Mucosa of rectum (tissue), 2 donors: ENCODE measurements around the gene TRMT10A.
"Not testable (repeated sequence)": the region's sequence is repeated elsewhere in the genome, so short reads cannot be mapped to it uniquely, and the experiment has no call there.

Experiments used
- H3K27ac ChIP-seq, 2 donors: one replicate each; pipeline ENCODE4 v1.7.0; 2013; ENCODE audit warnings: inconsistent platforms in 2 of 2, low read depth in 2 of 2, low read length in 2 of 2
- H3K27me3 ChIP-seq, 2 donors: one replicate each; pipeline ENCODE4 v1.7.0; 2013; ENCODE audit warnings: low read length in 2 of 2; ENCODE audit not compliant: control insufficient read depth in 2 of 2, insufficient read depth in 2 of 2
- H3K36me3 ChIP-seq, 2 donors: one replicate each; pipeline ENCODE4 v1.7.0; 2013; ENCODE audit warnings: low read length in 2 of 2; ENCODE audit not compliant: control insufficient read depth in 2 of 2, insufficient read depth in 2 of 2
- H3K4me1 ChIP-seq, 2 donors: one replicate each; pipeline ENCODE4 v1.7.0; 2013; ENCODE audit warnings: low read length in 2 of 2, mild to moderate bottlenecking in 1 of 2; ENCODE audit not compliant: control insufficient read depth in 2 of 2, insufficient read depth in 2 of 2
- H3K4me3 ChIP-seq, 2 donors: one replicate each; pipeline ENCODE4 v1.7.0; 2013; ENCODE audit warnings: low read length in 2 of 2
- H3K9ac ChIP-seq, 2 donors: one replicate each; pipeline ENCODE4 v1.7.0; 2013; ENCODE audit warnings: low read length in 2 of 2, low read depth in 1 of 2, mild to moderate bottlenecking in 1 of 2
- H3K9me3 ChIP-seq, 2 donors: one replicate each; pipeline ENCODE4 v1.7.0; 2013; ENCODE audit warnings: low read length in 2 of 2; ENCODE audit not compliant: control insufficient read depth in 2 of 2
- donor health status: healthy.
- donor health status: Normal muscosa, but diverticular disease.

The TRMT10A gene

DNA sequence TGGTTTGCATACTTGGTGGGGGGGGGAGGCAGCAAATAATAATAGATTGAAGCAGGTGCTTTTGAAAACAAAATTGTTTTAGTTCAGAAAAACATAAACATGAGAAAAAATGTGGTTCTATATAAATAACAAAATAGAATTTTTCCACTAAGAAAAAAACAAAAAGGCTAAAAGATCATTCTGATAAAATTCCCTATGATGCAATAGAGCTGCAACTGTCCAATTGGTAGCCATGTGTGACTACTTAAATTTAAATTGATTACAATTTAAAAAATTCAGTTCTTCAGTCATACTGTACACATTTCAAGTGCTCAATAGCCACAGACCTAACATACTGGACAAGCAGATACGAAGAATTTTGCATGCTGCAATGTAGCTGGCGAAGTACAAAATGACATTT, 11.0 kb downstream of the TRMT10A start:
- H3K27ac ChIP-seq: no peak overlapping the region
- no peaks in the 10 kb centered on the region for H3K27me3 ChIP-seq
- H3K9me3 ChIP-seq: no peaks in the 10 kb centered on the region
- H3K4me3 ChIP-seq: no peak overlapping the region
- H3K4me1 ChIP-seq: no peaks in the 10 kb centered on the region
- no peaks in the 10 kb centered on the region for H3K36me3 ChIP-seq
- H3K9ac ChIP-seq: no peak overlapping the region

DNA sequence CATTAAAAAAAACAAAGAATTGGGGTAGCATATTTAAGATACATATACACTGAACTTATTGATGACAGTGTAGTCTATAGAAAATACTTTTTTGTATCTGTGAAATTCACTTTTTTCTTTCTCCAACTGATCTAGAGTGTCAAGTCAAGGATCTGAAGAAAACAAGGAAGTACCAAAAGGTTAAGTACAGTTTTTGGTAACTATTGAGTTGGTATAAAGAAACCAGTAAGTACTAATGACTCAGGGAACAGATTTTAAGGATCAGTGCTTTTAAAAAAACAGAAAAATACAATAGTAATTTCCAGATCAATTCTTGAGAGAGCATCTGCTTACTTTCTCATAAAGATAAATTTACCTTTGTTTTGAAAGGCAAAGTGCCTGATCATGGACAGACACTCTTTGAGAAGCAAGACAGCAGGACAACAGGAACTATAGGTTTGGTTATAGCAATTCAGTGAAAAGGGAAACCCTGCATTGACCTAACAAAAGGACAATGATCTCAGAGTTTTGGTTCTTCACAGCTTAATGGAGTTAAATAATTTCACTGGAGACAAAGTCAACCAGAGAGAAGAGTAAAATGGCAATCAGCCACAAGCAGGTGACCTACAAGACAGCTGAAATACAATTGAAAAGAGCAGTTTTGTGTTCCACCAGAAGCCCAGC, 23.4 kb downstream of the TRMT10A start:
- H3K36me3 ChIP-seq: no peaks in the 10 kb centered on the region
- H3K9me3 ChIP-seq: no peaks in the 10 kb centered on the region
- no peaks in the 10 kb centered on the region for H3K4me1 ChIP-seq
- H3K9ac ChIP-seq: no peak overlapping the region
- H3K27me3 ChIP-seq: no peaks in the 10 kb centered on the region
- H3K4me3 ChIP-seq: no peak overlapping the region
- no peak overlapping the region for H3K27ac ChIP-seq

DNA sequence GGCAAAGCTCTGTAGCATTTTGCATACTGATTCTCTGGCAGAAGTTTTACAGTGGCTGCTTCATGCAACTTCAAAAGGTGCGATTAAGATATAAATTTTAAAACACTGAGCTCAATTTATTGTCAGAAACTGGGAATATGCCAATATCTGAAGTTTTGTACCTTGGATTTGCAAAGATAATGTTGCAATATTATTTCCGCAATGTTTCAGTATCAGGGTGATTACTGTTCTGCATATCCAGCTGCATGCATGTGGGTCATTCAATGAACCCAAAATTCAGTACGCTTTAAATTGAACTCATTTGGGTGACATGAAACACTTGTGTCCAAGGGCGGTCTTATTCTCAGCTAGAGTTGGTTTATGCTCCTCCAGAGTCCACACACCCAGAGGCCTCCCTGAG, 26.2 kb downstream of the TRMT10A start:
- H3K27ac ChIP-seq: no peak overlapping the region
- H3K9me3 ChIP-seq: no peaks in the 10 kb centered on the region
- no peaks in the 10 kb centered on the region for H3K27me3 ChIP-seq
- H3K4me1 ChIP-seq: no peaks in the 10 kb centered on the region
- no peaks in the 10 kb centered on the region for H3K36me3 ChIP-seq
- H3K4me3 ChIP-seq: no peak overlapping the region
- no peak overlapping the region for H3K9ac ChIP-seq

- Histone ChIP-seq H3K9me3 (no peaks in the 10 kb centered on the region), H3K9ac (no peak overlapping the region), H3K27me3 (no peaks in the 10 kb centered on the region), H3K4me1 (no peaks in the 10 kb centered on the region), H3K36me3 (no peaks in the 10 kb centered on the region), H3K27ac (no peak overlapping the region), H3K4me3 (no peak overlapping the region)
Observed at GRCh38 chr4:99536848-99537247, 27.0 kb downstream of the TRMT10A start.

GRCh38 chr4:99536271-99536670, 27.6 kb downstream of the TRMT10A start:
- no peaks in the 10 kb centered on the region for H3K36me3 ChIP-seq
- no peaks in the 10 kb centered on the region for H3K9me3 ChIP-seq
- no peak overlapping the region for H3K27ac ChIP-seq
- no peaks in the 10 kb centered on the region for H3K27me3 ChIP-seq
- H3K4me3 ChIP-seq: no peak overlapping the region
- H3K9ac ChIP-seq: no peak overlapping the region
- no peaks in the 10 kb centered on the region for H3K4me1 ChIP-seq

- not testable (repeated sequence) for H3K4me1 ChIP-seq, H3K27me3 ChIP-seq, H3K27ac ChIP-seq, H3K36me3 ChIP-seq, H3K4me3 ChIP-seq, H3K9ac ChIP-seq, H3K9me3 ChIP-seq
Observed at GRCh38 chr4:99534699-99535098, 29.1 kb downstream of the TRMT10A start.

GRCh38 chr4:99529956-99530355, 33.9 kb downstream of the TRMT10A start:
- no peaks in the 10 kb centered on the region for H3K36me3 ChIP-seq
- H3K27ac ChIP-seq: no peak overlapping the region
- no peaks in the 10 kb centered on the region for H3K9me3 ChIP-seq
- no peaks in the 10 kb centered on the region for H3K4me1 ChIP-seq
- no peak overlapping the region for H3K4me3 ChIP-seq
- no peaks in the 10 kb centered on the region for H3K27me3 ChIP-seq
- no peak overlapping the region for H3K9ac ChIP-seq

DNA sequence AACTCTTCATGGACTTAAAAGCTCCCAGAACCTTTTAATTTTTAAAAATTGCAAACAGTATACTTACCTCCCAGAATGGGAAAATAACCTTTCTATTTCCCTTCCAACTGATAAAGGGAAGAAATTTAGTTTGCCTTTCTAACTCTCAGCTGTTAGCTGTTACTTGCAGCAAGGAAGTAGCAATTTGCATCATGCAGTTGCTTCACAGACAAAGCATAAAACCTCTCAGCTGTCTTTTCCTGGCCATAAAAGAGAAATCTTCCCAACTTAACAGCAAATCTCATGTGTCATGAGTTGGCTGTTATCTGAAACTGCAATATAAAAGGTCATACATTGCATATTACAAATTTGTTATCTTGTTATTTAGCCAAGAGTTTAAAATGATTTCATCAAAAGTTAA, 34.6 kb downstream of the TRMT10A start:
- no peaks in the 10 kb centered on the region for H3K27me3 ChIP-seq
- H3K36me3 ChIP-seq: no peaks in the 10 kb centered on the region

DNA sequence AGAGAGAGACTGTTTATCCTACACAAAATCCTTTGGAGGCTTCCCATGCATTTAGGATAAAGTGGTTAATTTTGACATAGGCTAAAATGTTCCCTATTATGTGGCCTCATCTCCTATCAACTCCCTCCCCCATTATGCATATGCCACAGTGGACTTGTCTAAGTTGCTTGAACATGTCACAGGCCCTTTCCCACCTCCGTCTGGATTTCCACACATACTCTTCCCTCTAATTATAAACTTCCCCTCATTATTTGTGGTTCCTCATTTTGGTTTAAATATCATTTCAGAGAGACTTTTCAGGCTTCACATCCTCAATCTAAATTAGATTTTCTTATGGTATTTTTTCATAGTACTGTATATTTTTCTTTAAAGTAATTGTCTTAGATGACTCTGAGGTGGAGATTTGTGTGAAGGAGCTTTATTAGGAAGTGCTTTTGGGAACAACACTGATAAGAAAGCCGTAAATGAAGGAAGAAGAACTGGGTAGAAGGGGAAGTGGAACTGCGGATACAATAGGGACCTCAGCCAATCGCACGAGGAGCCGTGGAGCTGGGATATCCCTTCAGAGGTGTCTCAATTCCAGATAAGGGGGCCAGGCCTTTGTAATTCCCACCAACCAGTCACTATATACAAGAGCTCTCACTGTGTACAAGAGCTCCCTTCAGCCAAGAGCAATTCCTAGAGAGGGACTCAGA, 45.1 kb downstream of the TRMT10A start:
- Histone ChIP-seq H3K9ac (no peak overlapping the region), H3K9me3 (no peaks in the 10 kb centered on the region), H3K27me3 (no peaks in the 10 kb centered on the region), H3K27ac (no peak overlapping the region), H3K4me1 (no peaks in the 10 kb centered on the region), H3K4me3 (no peak overlapping the region), H3K36me3 (no peaks in the 10 kb centered on the region)

More for the DNA sequence above, 34.6 kb downstream of the TRMT10A start:
- Histone ChIP-seq H3K4me3 (no peak overlapping the region), H3K9me3 (no peaks in the 10 kb centered on the region), H3K27ac (no peak overlapping the region), H3K4me1 (no peaks in the 10 kb centered on the region), H3K9ac (peak overlapping the region in 1 of 2 donors; percentile 11)

DNA sequence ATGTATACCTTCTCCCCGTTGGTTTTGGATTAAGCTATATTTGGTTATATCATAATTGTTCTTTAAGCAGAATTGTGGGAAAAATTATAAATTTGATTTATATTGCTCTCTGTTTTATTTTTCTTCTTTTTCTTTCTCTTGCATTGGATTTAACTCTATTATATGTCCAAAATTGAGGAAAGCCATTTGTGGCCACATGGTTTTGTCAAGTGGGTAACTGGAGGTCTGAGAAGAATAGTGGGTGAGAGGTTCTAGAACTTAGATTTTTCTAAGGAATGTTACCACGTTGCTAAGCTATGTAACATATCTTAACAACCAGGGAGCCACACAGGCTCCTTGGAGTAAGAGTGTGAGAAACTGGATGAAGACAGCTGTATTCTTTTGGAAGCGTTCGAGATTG, 53.1 kb downstream of the TRMT10A start, which contains the start of gene C4orf17:
TSS of gene C4orf17 (plus strand) at position 301 of the 400 bp plus-strand sequence. CDS start 2,061 bp downstream, outside the sequence.
- no peaks in the 10 kb centered on the region for H3K36me3 ChIP-seq
- no peaks in the 10 kb centered on the region for H3K27me3 ChIP-seq
- no peak within 1 kb of the TSS for H3K4me3 ChIP-seq
- H3K9me3 ChIP-seq: no peaks in the 10 kb centered on the region
- H3K4me1 ChIP-seq: no peaks in the 10 kb centered on the region
- H3K9ac ChIP-seq: no peak within 1 kb of the TSS
- H3K27ac ChIP-seq: no peak within 1 kb of the TSS
